ENCODE results near the gene TMEM121B. TPM values are rescaled to one million over a fixed set of nuclear protein-coding genes. Genes with fewer than 3 reads are reported as not detected.
A peak's percentile ranks its signal among the peaks of the same experiment; 100 is the strongest.

The TMEM121B gene
- total RNA-seq, 6 experiments from 2014 or later: 0.05 to 0.33 (median 0.19) TPM

DNA sequence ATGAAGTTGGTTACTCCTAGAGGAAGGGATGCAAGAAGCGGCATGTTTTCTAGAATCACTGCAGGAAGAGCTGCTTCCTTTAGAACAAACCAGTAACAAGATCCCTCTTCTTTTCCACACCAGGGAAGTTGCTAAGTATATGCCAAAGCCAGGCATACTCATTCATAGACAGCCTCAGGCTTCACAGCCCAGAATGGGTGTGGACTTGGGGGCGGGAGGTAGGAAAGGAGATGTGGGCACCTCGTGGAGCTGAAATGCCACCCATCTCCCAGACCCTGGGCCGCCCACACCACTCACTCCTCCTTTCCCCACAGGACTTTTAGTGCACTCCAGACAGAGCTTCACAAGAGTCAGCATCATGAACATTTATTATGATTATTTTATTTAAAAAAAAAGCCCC, 16.0 kb upstream of the TMEM121B start:
- no peak for TF ChIP-seq CTCF (IDR thresholded peaks at IDR 0.05)
- no peak for TF ChIP-seq POLR2A (IDR thresholded peaks at IDR 0.05)
- Histone ChIP-seq H3K27me3 (no peaks in the 10 kb centered on the region), H3K27ac (no peak overlapping the region), H3K4me3 (no peak overlapping the region), H3K4me1 (no peaks in the 10 kb centered on the region), H3K9me3 (no peaks in the 10 kb centered on the region), H3K36me3 (peaks cover 0 to 29% (median 11%) of the 10 kb centered on the region in 4 donors)
- ATAC-seq (no peak), DNase-seq (no peak)
- 55% methylated on average over 3 of the region's 4 CpGs for WGBS (ENCODE audit: insufficient coverage, low coverage, low lambda C conversion rate, missing lambda C conversion rate)
- intact Hi-C loops (cut with DNase I): no loop called here

DNA sequence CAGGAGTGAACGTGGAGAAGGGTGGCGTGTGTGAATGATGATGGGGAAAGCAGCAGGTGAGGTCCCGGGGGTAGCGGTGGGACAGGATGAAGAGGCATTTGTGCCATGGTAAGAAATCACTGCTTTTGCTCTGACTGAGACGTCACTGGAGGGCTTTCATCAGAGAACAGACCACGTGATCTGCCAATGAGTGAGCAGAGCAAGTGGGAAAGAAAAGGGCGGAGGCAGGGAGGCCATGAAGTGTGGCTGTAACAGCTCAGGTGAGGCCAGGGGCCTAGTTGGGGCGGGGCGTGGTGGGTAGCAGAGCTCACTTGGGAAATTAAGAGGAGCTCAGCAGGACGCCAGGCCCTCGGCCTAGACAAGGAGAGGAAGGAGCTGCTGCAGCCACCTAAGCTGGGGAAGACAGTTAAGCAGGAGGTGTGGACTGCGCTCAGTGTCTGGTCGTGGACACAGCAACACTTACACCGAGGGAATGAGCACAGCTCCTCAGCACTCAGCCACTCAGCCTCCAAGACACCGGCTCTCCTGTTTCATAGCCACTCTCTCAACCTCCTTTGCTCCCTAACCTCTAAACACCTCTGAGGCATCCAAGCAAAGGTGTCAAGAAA, 14.1 kb upstream of the TMEM121B start:
- Histone ChIP-seq H3K27ac (no peak overlapping the region), H3K36me3 (peaks cover 0 to 13% (median 1%) of the 10 kb centered on the region in 4 donors), H3K4me3 (no peak overlapping the region), H3K27me3 (no peaks in the 10 kb centered on the region), H3K4me1 (no peaks in the 10 kb centered on the region), H3K9me3 (no peaks in the 10 kb centered on the region)
- no peak for DNase-seq
- intact Hi-C loops (cut with DNase I): no loop called here
- TF ChIP-seq CTCF (IDR thresholded peaks at IDR 0.05) (no peak), POLR2A (IDR thresholded peaks at IDR 0.05) (no peak)
- 96% methylated on average over 10 of the region's 15 CpGs for WGBS (ENCODE audit: insufficient coverage, low coverage, low lambda C conversion rate, missing lambda C conversion rate)
- peak in 2 of 4 donors; percentile 10 to 16 for ATAC-seq

- ATAC-seq: no peak
- TF ChIP-seq CTCF (IDR thresholded peaks at IDR 0.05): no peak
- no peak for TF ChIP-seq POLR2A (IDR thresholded peaks at IDR 0.05)
- intact Hi-C loops (cut with DNase I): no loop called here
- WGBS (ENCODE audit: insufficient coverage, low coverage, low lambda C conversion rate, missing lambda C conversion rate): no CpG with 5 or more reads among the region's 7 CpGs
- Histone ChIP-seq H3K4me1 (no peaks in the 10 kb centered on the region), H3K27me3 (no peaks in the 10 kb centered on the region), H3K4me3 (no peak overlapping the region), H3K36me3 (peaks cover 0 to 6% (median 1%) of the 10 kb centered on the region in 4 donors), H3K27ac (no peak overlapping the region), H3K9me3 (no peaks in the 10 kb centered on the region)
- DNase-seq: no peak
These were observed 12.0 kb upstream of the TMEM121B start for GRCh38 chr22:17133137-17133536.

DNA sequence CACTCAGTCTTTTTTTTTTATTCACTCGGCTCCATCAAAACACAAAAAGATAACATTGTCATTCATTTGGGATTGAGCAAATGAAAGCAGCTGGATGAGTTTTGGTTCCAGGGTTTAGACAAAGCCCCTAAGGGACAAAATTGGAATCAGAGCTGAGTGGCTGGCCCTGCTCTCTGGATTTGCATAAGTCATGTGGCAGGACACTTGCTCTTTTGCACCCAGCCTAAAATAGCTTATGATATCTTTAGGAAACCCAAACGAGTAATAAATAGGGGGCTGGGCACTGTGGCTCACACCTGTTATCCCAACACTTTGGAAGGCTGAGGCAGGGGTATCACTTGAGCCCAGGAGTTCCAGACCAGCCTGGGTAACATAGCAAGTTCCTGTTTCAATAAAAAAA, 11.0 kb upstream of the TMEM121B start:
- 38% methylated on average over 2 of the region's 2 CpGs for WGBS (ENCODE audit: insufficient coverage, low coverage, low lambda C conversion rate, missing lambda C conversion rate)
- H3K27me3 ChIP-seq: no peaks in the 10 kb centered on the region
- ATAC-seq (no peak), DNase-seq (no peak)
- H3K4me1 ChIP-seq: no peaks in the 10 kb centered on the region
- intact Hi-C loops (cut with DNase I): no loop called here
- peaks cover 0 to 2% (median 0%) of the 10 kb centered on the region in 4 donors for H3K36me3 ChIP-seq
- TF ChIP-seq CTCF (IDR thresholded peaks at IDR 0.05) (no peak), POLR2A (IDR thresholded peaks at IDR 0.05) (no peak)
- H3K27ac ChIP-seq: no peak overlapping the region
- H3K4me3 ChIP-seq: no peak overlapping the region
- no peaks in the 10 kb centered on the region for H3K9me3 ChIP-seq

Data from right lobe of liver (tissue), 6 donors.